Heart left ventricle (tissue), 16 donors: Measurements from ENCODE around the gene LYPD6B. TPM values are rescaled to one million over a fixed set of nuclear protein-coding genes. Genes with fewer than 3 reads are reported as not detected.

Experiments
- ATAC-seq, 4 donors: fragments of 200-7000 bp; cut with Tn5 transposase; one replicate each; pipeline ENCODE4 v1.9.1; 2020 to 2022; ENCODE audit warnings: moderate library complexity in 4 of 4, mild to moderate bottlenecking in 3 of 4, moderate number of reproducible peaks in 1 of 4
- DNase-seq, 5 donors: peaks; one replicate each; pipeline ENCODE4 v3.0.0-alpha.2; 2020
- H3K27ac ChIP-seq, 12 donors: fragments of 200-600 bp; sonication (generic) in 4 of 12; one replicate each; pipeline versions ENCODE4 v1.5.0 to v1.8.0; 2016 to 2022; ENCODE audit warnings: mild to moderate bottlenecking in 2 of 12
- H3K27me3 ChIP-seq, 9 donors: fragments of 200-600 bp; sonication (generic) in 2 of 9; one replicate each; pipeline versions ENCODE4 v1.5.1 to v1.8.0; 2016 to 2022; ENCODE audit warnings: mild to moderate bottlenecking in 3 of 9
- H3K36me3 ChIP-seq, 9 donors: fragments of 200-600 bp; sonication (generic) in 2 of 9; one replicate each; pipeline versions ENCODE4 v1.5.0 to v1.8.0; 2018 to 2022; ENCODE audit warnings: mild to moderate bottlenecking in 2 of 9
- H3K4me1 ChIP-seq, 12 donors: fragments of 200-600 bp; sonication (generic) in 4 of 12; one replicate each; pipeline versions ENCODE4 v1.5.0 to v1.8.0; 2016 to 2022; ENCODE audit warnings: mild to moderate bottlenecking in 3 of 12
- H3K4me3 ChIP-seq, 12 donors: fragments of 200-600 bp; sonication (generic) in 4 of 12; one replicate each; pipeline versions ENCODE4 v1.5.0 to v1.8.0; 2017 to 2022; ENCODE audit warnings: mild to moderate bottlenecking in 9 of 12, moderate library complexity in 4 of 12
- H3K9me3 ChIP-seq, 12 donors: fragments of 200-600 bp; sonication (generic) in 4 of 12; one replicate each; pipeline versions ENCODE4 v1.5.0 to v1.8.0; 2016 to 2022; ENCODE audit warnings: mild to moderate bottlenecking in 1 of 12
- POLR2A ChIP-seq, 2 donors: fragments of 450-650 bp; IDR thresholded peaks; one replicate each; pipeline ENCODE4 v1.6.1; 2017; ENCODE audit warnings: antibody characterized with exemption in 2 of 2, mild to moderate bottlenecking in 2 of 2, moderate library complexity in 2 of 2
- WGBS, 4 donors: extraction: QIAGEN DNeasy Blood & Tissue Kit in 2 of 4; methylation state at CpG; one replicate each; pipeline versions ENCODE4 v1.1.5 to v1.1.7; 2013 to 2018; 5-methylcytosine and 5-hydroxymethylcytosine counted together
- intact Hi-C, 10 donors: fragments of 100-400 bp; cut with DNase I; formaldehyde crosslinking; loops; one replicate each; pipeline versions ENCODE4 v1.11.1 to v1.14.2; 2022
- polyA plus RNA-seq, 2 donors: library from polyadenylated mRNA; stranded (reverse); fragments of 200-250 nt; gene quantifications; one replicate each; pipeline ENCODE4 v1.2.3, GENCODE V29; 2013
- total RNA-seq, 9 donors: library from RNA; depleted of rRNA in 2 of 9; stranded (reverse); fragments of >200 nt in 2 of 9; fragmentation: NEBNext Ultra II Directional in 3 of 9; extraction: Animal tissue kit (Norgen Biotek cat#: 25700) in 3 of 9; gene quantifications; one replicate each; pipeline versions ENCODE4 v1.1.0 to v1.2.4, GENCODE V29; 2016 to 2023
- TF ChIP-seq, protein P1 (sequence below), 12 donors: fragments of 200-600 bp; sonication (generic) in 4 of 12; IDR thresholded peaks; one replicate each; pipeline versions ENCODE4 v1.5.0 to v1.8.0; 2018 to 2022; ENCODE audit warnings: antibody characterized with exemption in 12 of 12, mild to moderate bottlenecking in 5 of 12
- donor health status: ischemic (EF 13 %, LVEDD 7.1; RV severe dilation, severe dysfunction).
- donor health status: healthy with polysubstance abuse.
- donor health status: DM: no; HTN: yes; CAD: no.
- donor health status: DM: no; HTN: no; CAD: no.
- donor health status: ischemic (EF 25% LVEDD 6.9; RV normal size, moderate dysfunction).
- donor health status: ischemic (EF 25% LVEDD 5.7; RV mildly dilated, moderate dysfunction).
- donor health status: healthy.
- donor health status: DM: yes; HTN: yes; CAD: no.
- donor health status: ischemic (EF 35%, LVEDD 5.7; RV mildly dilated, moderate dysfunction).
- donor health status: nonischemic (EF 11% LVEDD 7.7; RV severe dilation, severe dysfunction).
- donor health status: DM: yes; HTN: yes; CAD: no.
- donor health status: PGD.
- donor health status: ischemic (EF 29% LVEDD 5.4; RV normal size, mild dysfunction).
- donor health status: nonischemic (EF 23%, LVEDD 6.1; RV moderate dilation, normal function).

Gene LYPD6B
- total and polyA plus RNA-seq, 11 donors, result not detected

- intact Hi-C loops, result loop anchor here in 2 of 10 donors (10.0 kb wide), 1 partner anchor 285 kb away; no protein-coding TSS in a partner anchor
- no peak for TF ChIP-seq POLR2A (IDR thresholded peaks at IDR 0.05)
- TF ChIP-seq, protein P1, sequence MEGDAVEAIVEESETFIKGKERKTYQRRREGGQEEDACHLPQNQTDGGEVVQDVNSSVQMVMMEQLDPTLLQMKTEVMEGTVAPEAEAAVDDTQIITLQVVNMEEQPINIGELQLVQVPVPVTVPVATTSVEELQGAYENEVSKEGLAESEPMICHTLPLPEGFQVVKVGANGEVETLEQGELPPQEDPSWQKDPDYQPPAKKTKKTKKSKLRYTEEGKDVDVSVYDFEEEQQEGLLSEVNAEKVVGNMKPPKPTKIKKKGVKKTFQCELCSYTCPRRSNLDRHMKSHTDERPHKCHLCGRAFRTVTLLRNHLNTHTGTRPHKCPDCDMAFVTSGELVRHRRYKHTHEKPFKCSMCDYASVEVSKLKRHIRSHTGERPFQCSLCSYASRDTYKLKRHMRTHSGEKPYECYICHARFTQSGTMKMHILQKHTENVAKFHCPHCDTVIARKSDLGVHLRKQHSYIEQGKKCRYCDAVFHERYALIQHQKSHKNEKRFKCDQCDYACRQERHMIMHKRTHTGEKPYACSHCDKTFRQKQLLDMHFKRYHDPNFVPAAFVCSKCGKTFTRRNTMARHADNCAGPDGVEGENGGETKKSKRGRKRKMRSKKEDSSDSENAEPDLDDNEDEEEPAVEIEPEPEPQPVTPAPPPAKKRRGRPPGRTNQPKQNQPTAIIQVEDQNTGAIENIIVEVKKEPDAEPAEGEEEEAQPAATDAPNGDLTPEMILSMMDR (IDR thresholded peaks at IDR 0.05), result no peak
- no peak overlapping the region for H3K4me3 ChIP-seq
- no peaks in the 10 kb centered on the region for H3K36me3 ChIP-seq
- H3K27ac ChIP-seq, result no peak overlapping the region
- no peaks in the 10 kb centered on the region for H3K4me1 ChIP-seq
- 73 to 75% (median 74%) methylated on average over 11 of the region's 11 CpGs for WGBS, 4 donors
- peaks cover 0 to 35% (median 5%) of the 10 kb centered on the region in 9 donors for H3K27me3 ChIP-seq
- DNase-seq, result no peak
- ATAC-seq, result no peak
- no peaks in the 10 kb centered on the region for H3K9me3 ChIP-seq
Measured at GRCh38 chr2:149029307-149029965, 9.1 kb upstream of the LYPD6B start.

GRCh38 chr2:149031396-149031795 is 7.1 kb upstream of the LYPD6B start:
- ATAC-seq (no peak), DNase-seq (no peak)
- intact Hi-C loops, result loop anchor here in 1 of 10 donors (10.0 kb wide), 1 partner anchor 273 kb away; no protein-coding TSS in a partner anchor
- Histone ChIP-seq H3K36me3 (no peaks in the 10 kb centered on the region), H3K27ac (no peak overlapping the region), H3K4me1 (no peaks in the 10 kb centered on the region), H3K4me3 (no peak overlapping the region), H3K9me3 (no peaks in the 10 kb centered on the region), H3K27me3 (peaks cover 0 to 45% (median 5%) of the 10 kb centered on the region in 9 donors)
- TF ChIP-seq, protein P1 (IDR thresholded peaks at IDR 0.05), result no peak
- TF ChIP-seq POLR2A (IDR thresholded peaks at IDR 0.05), result no peak
- 96 to 99% (median 98%) methylated on average over 4 of the region's 4 CpGs for WGBS, 4 donors

DNA sequence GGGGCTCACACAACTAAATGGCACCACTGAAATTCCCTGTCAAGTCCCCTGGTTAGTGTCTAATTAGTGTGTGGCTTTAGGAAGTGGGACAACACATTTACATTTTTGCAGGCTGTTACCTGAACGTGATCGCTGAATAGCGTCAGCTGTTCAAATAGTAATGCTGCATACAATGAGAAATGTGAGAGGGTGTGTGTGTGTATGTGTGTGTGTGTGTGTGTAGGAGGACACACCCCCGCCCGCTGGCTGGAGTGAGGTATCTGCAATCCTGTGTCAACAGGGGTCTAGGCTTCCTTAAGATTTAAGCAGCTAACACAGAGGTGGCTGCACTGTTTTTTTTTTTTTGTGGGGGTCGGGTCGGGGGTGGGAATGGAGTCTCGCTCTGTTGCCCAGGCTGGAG is 4.8 kb upstream of the LYPD6B start:
- Histone ChIP-seq H3K9me3 (no peaks in the 10 kb centered on the region), H3K27ac (no peak overlapping the region), H3K4me1 (peaks cover 0 to 6% (median 0%) of the 10 kb centered on the region in 12 donors), H3K4me3 (no peak overlapping the region), H3K36me3 (no peaks in the 10 kb centered on the region), H3K27me3 (peaks cover 5 to 63% (median 19%) of the 10 kb centered on the region in 9 donors)
- intact Hi-C loops, result loop anchor here in 1 of 10 donors (10.0 kb wide), 1 partner anchor 271 kb away; no protein-coding TSS in a partner anchor
- ATAC-seq (no peak), DNase-seq (no peak)
- TF ChIP-seq, protein P1 (IDR thresholded peaks at IDR 0.05), result no peak
- 79 to 87% (median 82%) methylated on average over 6 to 8 of the region's 8 CpGs for WGBS, 4 donors

GRCh38 chr2:149034406-149034805 is 4.1 kb upstream of the LYPD6B start:
- H3K4me1 ChIP-seq, result peaks cover 0 to 10% (median 0%) of the 10 kb centered on the region in 12 donors
- intact Hi-C loops, result loop anchor here in 1 of 10 donors (10.0 kb wide), 1 partner anchor 270 kb away; no protein-coding TSS in a partner anchor
- no peaks in the 10 kb centered on the region for H3K36me3 ChIP-seq
- no peak overlapping the region for H3K27ac ChIP-seq
- TF ChIP-seq, protein P1 (IDR thresholded peaks at IDR 0.05), result no peak
- no peak for TF ChIP-seq POLR2A (IDR thresholded peaks at IDR 0.05)
- DNase-seq, result no peak
- no peaks in the 10 kb centered on the region for H3K9me3 ChIP-seq
- no peak overlapping the region for H3K4me3 ChIP-seq
- H3K27me3 ChIP-seq, result peaks cover 10 to 63% (median 22%) of the 10 kb centered on the region in 9 donors
- WGBS, 4 donors, result 46 to 62% (median 56%) methylated on average over 4 to 6 of the region's 6 CpGs
- no peak for ATAC-seq
